ENCODE measurements around the gene PPP3R1.

GRCh38 chr2:68187329-68187728 is 65.0 kb downstream of the PPP3R1 start:
- TF ChIP-seq CTCF (IDR thresholded peaks at IDR 0.05; ENCODE audit: low read depth, low read length, poor library complexity, severe bottlenecking) (no peak), EZH2phosphoT487 (IDR thresholded peaks at IDR 0.05; ENCODE audit: borderline replicate concordance, low read length) (no peak)

Data from DOHH2 (cell line).